ENCODE data around the gene SLIT1.

Gene SLIT1

GRCh38 chr10:97020452-97021400 lies 165.0 kb downstream of the SLIT1 start:
- ATAC-seq (no peak), DNase-seq (no peak)

DNA sequence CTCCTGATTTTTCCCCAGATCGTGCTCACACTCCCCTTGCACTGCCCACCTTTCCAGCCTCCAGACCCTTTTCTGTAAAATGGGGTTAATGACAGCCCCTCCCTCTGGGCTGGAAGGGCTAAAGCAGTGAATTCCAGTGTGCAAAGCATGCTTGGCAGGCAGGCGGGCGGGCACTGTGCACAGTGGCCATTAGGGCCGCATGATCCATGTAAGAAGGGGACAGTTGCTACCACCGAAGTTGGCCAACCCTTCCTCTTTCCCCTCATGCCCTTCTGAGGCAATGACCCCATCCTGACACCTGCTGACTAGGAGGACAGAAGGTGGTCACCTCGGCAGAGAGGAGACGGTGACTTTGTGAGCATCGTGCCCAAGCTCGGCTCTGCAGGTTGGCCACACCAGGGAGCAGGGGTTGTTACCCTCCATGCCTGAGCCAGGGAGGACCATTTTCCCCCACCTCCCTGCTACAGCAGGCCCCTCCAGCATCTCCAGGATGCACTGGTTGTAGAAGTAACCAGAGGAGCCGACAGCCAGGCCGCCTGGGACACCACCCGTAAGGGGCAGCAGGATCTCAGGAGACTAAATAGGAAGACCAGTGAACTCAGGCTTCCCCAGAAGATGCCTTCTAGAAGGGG lies 166.4 kb downstream of the SLIT1 start:
- ATAC-seq (no peak), DNase-seq (no peak)

DNA sequence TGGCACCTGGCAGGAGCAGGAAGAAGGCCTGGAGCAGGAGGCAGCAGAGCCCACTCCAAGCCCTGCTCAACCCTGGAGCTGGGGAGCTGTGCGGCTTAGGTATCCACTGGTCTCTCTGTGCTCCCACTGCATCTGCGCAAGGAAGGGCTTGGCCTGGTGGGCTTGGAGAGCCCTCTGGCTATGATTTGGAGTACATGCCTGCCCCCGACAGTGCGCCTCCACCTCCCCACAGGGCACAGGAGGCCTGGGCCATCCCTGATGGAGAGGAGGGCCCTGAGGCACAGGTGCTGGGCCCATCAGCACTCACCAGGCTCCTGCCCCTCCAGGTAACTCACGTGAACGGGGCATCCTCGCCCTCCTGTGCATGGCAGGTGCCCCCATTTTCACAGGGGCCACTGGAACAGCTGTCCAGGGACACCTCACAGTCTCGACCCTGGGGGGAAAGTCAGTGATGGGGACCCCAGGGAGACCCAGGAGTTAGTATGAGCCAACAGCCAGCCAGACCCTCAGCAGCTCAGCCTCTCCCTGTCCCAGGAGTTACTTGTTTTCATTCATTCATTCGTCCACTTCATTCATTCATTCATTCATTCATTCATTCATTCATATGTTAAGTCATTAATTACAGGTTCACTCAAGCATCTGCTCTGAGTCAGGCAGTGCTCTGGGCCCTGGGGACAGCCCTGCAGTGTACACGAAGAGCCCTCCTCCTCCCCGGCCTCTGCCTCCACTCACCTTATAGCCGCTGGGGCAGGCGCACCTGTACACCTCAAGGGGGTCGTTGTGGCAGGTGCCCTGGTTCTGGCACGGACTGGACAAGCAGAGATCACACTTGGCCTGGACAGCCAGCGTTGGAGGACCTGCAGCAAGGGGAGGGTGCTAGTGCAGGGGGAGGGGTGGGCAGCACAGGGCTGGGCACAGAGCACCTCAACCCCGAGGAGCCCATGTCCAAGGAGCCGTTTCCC lies 167.2 kb downstream of the SLIT1 start:
- DNase-seq (no peak), ATAC-seq (no peak)

GRCh38 chr10:97017474-97017903 lies 168.3 kb downstream of the SLIT1 start:
- ATAC-seq, result no peak
- no peak for DNase-seq

DNA sequence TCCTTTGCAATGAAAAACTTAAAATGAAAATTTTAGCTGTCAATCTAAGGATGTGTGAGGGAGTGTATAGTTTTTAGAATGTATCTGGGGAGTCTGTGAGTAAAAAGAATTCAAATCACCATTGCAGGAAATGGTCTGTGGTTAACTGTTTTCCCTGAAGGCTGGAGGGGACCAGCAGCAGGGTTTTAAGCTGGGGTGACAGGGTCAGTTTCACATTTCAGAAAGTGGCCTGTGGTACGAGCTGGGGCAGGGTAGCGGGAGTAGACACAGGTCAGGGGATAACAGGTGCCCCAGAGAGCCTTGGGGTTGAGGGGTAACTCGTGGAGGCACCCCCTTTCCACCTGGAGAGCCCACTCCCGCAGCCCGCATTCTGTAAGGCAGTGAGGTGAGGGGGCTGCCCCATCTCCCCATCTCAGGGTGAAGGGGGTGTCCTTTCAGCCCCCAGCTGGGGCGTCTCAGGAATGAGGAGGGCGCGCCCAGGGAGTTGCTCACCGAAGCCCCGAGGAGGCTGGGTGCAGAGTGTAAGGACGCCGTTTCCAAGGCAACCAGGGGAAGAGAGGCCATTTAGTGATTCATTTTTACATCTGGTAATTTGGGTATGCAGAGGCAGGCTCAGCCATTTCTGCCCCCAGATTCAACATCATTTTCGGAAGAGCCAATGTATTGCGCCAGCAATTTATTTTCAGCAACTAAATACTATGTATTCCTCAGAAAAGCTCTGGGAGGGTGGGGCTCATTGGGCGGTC lies 168.9 kb downstream of the SLIT1 start:
- DNase-seq (peak; percentile 72), ATAC-seq (peak; percentile 79)

GRCh38 chr10:97015240-97015639 lies 170.5 kb downstream of the SLIT1 start:
- no peak for DNase-seq
- ATAC-seq, result no peak

DNA sequence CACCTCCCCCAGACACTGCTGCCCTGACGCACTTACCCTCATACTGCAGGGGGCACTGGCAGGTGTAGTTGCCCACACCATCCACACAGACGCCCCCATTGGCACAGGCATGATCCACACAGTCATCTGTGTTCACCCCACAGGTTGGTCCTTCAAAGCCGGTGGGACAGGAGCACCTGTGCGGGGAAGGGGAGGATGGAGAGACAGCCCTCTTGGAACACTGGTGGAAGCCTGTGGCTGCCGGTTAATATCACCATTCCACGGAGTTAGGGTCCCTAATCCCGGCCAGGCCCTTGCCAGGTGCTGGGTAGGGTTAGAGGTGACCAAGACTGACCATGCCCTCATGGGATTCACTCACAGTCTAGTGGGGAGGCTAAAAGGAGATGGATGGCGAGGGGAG lies 171.8 kb downstream of the SLIT1 start:
- ATAC-seq (no peak), DNase-seq (no peak)

DNA sequence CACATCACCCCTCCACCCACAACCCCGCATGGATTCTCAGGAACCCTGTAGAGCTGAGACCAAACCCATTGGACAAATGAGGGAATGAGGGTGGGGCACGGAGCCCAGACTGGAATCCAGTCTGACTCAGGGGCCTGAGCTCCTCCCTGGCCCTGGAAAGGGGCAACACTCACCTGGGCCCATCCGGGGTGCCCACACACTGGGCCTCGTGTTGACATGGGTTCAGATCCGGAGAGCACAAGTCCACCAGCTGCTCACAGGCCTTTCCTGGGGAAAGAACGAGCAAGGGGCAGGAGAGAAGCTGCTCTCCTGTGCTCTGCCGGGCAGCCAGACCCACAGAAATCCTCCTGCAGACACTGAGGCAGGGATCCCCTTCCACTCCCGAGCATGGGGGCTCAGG lies 172.2 kb downstream of the SLIT1 start:
- no peak for ATAC-seq
- no peak for DNase-seq

DNA sequence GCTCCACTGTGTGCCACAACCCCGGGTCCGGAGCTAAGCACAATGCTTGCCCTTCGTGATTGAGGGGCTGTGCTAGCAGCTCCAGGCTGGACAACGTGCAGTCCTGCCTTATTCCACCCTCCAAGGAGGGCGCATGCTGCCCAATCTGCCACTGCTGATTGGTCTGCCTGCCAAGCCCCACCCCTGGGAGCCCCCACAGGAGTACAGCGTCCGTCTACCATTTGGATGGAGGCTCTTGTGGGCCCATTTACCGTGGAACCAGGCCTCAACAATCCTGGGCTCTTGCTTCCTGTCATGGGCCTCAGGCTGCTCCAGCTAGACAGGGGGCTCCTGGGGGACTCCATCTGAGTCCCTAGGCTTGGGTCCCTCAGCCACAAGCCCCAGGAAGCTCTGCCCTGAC lies 173.3 kb downstream of the SLIT1 start:
- ATAC-seq, result no peak
- DNase-seq, result no peak

DNA sequence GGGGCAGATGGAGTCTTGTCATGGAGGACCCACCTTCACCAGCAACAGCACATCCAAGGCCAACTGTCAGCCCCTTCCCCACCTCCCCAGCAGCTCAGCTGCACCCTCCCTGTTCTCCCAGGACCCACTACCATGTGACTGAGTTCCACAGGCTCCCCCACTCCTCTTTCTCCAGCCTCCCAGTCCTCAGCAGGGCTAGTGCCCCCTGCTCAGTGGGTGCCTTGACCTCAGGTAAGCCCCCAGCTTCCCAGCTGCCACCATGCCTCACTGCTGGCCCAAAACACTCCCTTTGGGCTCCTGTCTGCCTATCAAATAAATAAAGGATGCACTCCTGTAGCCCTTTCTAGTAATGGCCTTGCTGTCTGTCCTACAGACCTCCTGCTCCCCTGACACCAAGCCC lies 174.4 kb downstream of the SLIT1 start:
- no peak for DNase-seq
- no peak for ATAC-seq

- ATAC-seq (no peak), DNase-seq (no peak)
Observed at GRCh38 chr10:97010695-97011206, 175.0 kb downstream of the SLIT1 start.

DNA sequence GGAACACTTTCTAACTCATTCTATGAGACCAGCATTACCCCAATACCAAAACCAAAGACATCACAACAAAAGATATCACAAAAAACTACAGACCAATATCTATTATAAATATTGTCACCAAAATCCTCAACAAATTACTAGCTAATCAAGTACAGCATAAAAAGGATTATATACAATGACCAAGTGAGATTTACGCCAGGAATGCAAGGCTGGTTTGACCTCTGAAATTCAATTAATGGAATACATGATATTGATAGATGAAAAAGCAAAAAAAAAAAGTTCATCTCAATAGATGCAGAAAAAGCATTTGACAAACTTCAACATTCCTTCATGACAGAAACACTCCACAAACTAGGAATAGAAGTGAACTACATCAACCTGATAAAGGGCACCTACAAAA lies 178.3 kb downstream of the SLIT1 start:
- DNase-seq, result no peak
- no peak for ATAC-seq

GRCh38 chr10:97006364-97006763 lies 179.4 kb downstream of the SLIT1 start:
- no peak for DNase-seq
- no peak for ATAC-seq

- DNase-seq, result no peak
- no peak for ATAC-seq
Observed at GRCh38 chr10:97005349-97005748, 180.4 kb downstream of the SLIT1 start.

DNA sequence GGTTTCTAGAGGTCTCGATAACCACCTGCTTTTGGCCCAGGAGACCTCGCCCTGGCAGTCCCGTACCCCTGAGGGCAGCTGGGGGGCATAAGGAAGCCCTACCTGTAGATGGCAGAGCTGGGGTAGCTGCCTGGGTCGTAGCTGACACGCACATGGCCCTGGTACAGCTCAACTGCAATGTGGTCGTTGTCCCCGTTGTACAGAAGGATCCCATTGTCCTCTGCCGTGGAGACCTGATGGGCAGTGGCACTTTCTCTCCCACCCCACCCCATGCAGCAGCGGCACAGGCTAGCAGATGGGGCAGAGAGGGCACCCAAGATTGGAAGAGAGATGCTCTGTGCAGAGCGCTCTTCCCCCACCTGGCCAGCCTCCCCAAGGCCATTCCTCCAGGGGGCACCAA lies 181.2 kb downstream of the SLIT1 start:
- no peak for ATAC-seq
- no peak for DNase-seq

- DNase-seq, result no peak
- ATAC-seq, result no peak
Observed at GRCh38 chr10:97003804-97004201, 182.0 kb downstream of the SLIT1 start.

DNA sequence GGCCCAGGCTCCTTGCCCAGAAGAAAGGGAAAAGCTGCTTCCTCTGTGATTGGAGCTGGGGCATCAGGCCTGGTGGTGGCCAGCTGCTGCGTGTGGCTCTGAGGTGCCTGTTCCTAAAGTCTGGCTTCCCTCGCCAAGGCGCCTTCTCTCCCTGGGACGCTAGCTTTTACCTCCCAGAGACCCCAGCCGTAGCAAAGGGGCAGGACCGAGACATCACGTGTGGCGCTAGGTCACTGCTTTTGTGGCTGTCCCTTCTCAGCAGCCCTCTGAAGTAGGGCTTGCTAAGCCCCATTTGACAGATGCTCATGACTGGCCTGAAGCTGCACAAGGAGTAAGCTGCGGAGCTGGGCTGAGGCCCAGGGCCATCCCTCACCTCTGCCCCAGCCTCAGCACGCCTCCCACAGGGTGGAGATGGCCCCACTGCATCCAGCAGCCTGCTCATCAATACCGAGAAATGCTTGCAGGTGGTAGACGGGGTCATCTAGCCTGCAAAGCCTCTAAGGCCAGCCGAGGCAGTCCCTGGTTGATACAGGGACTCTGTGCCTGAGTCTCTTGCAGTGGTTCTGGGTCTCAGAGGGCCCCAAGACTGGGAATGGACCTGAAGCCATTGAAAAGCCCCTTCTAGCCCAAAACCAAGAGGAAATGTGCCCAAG lies 182.5 kb downstream of the SLIT1 start:
- ATAC-seq (no peak), DNase-seq (no peak)

- no peak for DNase-seq
- no peak for ATAC-seq
Observed at GRCh38 chr10:97002670-97003069, 183.1 kb downstream of the SLIT1 start.

GRCh38 chr10:97001183-97001991 lies 184.4 kb downstream of the SLIT1 start:
- ATAC-seq (no peak), DNase-seq (no peak)
